Measurements from ENCODE around the gene REC8. TPM values are rescaled to one million over a fixed set of nuclear protein-coding genes. Genes with fewer than 3 reads are reported as not detected.

REC8 gene
- total and polyA plus RNA-seq, 2 of the 13 experiments (the other 11 are each of a cell fraction or from before 2014, with no cell fraction given) = 3.4 to 14.7 TPM

DNA sequence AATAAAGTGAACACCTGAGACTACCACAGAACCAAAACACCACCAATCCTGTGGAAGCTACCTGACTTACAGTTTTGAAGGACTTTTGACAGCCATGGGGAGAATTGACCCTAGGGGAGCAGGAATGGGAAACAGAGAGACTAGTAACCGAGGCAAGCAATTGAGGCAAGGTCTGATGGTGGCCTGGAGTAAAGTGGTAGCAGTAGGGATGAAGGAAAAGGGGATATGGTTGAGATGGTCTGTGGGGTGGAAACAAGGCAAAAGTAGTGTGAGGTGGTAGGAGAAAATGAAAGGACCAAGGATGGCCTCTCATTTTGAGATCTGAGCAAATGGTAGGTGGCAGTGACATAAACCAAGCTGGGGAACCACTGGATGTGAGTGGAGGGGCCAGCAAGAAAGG lies 15.0 kb upstream of the REC8 start:
- in situ Hi-C loops (cut with HindIII; ENCODE audit: extremely low pct_ligation_motif_present, low pct_unique_long_range_greater_than_20kb) (no loop called here), intact Hi-C loops (cut with micrococcal nuclease; ENCODE audit: unreplicated experiment) (no loop called here)
- peaks cover 21% of the 10 kb centered on the region for H3K4me1 ChIP-seq (ENCODE audit: insufficient read depth, low read length)
- 97% methylated on average over 1 of the region's 1 CpG for WGBS (ENCODE audit: low lambda C conversion rate)
- no peak overlapping the region for H3K4me3 ChIP-seq (replicated peaks in 1 of 3; ENCODE audit: insufficient read depth in 1 of 3, low read depth in 2 of 3, low read length in 3 of 3)
- no peak overlapping the region for H2AFZ ChIP-seq (ENCODE audit: low read length)
- no peak for DNase-seq (ENCODE audit: low spot score)
- no peak overlapping the region for H3K27ac ChIP-seq (ENCODE audit: extremely low read length, insufficient read depth, low read length)
- POLR2A ChIA-PET = interaction anchor here (0.6 to 11.8 kb wide), 4 partner anchors 8 to 86 kb away, joined by 5 to 233 read pairs (median 108); partner anchors contain the start of genes DCAF11, EMC9, NRL and PSME1
- no peak for FAIRE-seq
- CTCF ChIA-PET (ENCODE audit: low intra/inter-chr PET ratio, low total read pairs) = no interaction called here
- peaks cover 49 to 61% of the 10 kb centered on the region in 2 experiments for H3K36me3 ChIP-seq (replicated peaks in 1 of 2; ENCODE audit: control insufficient read depth in 1 of 2, insufficient read depth in 2 of 2, low read length in 2 of 2)
- no peaks in the 10 kb centered on the region; the same call in 1 of the 2 replicates for H4K20me1 ChIP-seq (ENCODE audit: insufficient read depth, low read length)
- no TSS peak for BruUV-seq (replicated peaks)
- H3K9ac ChIP-seq (ENCODE audit: insufficient read depth, low read depth, low read length) = no peak overlapping the region
- H3K27me3 ChIP-seq (ENCODE audit: control insufficient read depth in 1 of 2, insufficient read depth in 2 of 2, low read length in 2 of 2) = no peaks in the 10 kb centered on the region; a peak in 1 of 5 replicates
- H3K4me2 ChIP-seq (ENCODE audit: low read depth, low read length) = no peak overlapping the region
- ATAC-seq = no peak
- peaks cover 1% of the 10 kb centered on the region for H3K79me2 ChIP-seq (ENCODE audit: insufficient read depth, low read length)
- no peaks in the 10 kb centered on the region for H3K9me3 ChIP-seq (ENCODE audit: low read length)
- TF ChIP-seq ZNF17 (CRISPR knock-in tag; IDR thresholded peaks at IDR 0.05) (no peak), PLRG1 (conservative IDR thresholded peaks at IDR 0.05) (0 out of 2 replicates have a peak, but pooled peaks have one; percentile 40), GABPA (IDR thresholded peaks at IDR 0.05; ENCODE audit: low read depth, low read length) (no peak), GABPA (CRISPR knock-in tag; IDR thresholded peaks at IDR 0.05; ENCODE audit: low read depth) (no peak), CERS6 (CRISPR knock-in tag; IDR thresholded peaks at IDR 0.05) (no peak), FOXA1 (IDR thresholded peaks at IDR 0.05) (0 out of 2 replicates have a peak, but pooled peaks have one; percentile 33), FOXA1 (CRISPR knock-in tag; IDR thresholded peaks at IDR 0.05) (no peak), NFRKB (IDR thresholded peaks at IDR 0.05) (0 out of 2 replicates have a peak, but pooled peaks have one; percentile 29), CREBL2 (CRISPR knock-in tag; IDR thresholded peaks at IDR 0.05; ENCODE audit: borderline replicate concordance) (no peak), ZNF562 (CRISPR knock-in tag; IDR thresholded peaks at IDR 0.05; ENCODE audit: borderline replicate concordance) (no peak), CHCHD3 (CRISPR knock-in tag; IDR thresholded peaks at IDR 0.05) (no peak), ZNF605 (CRISPR knock-in tag; IDR thresholded peaks at IDR 0.05) (0 out of 2 replicates have a peak, but pooled peaks have one; percentile 21), SOX6 (IDR thresholded peaks at IDR 0.05) (peak; percentile 76; the same call in 1 of the 2 replicates), SOX6 (CRISPR knock-in tag; IDR thresholded peaks at IDR 0.05) (no peak), IKZF1 (IDR thresholded peaks at IDR 0.05) (peak; percentile 62; the same call in 1 of the 2 replicates), NONO (IDR thresholded peaks at IDR 0.05) (0 out of 2 replicates have a peak, but pooled peaks have one; percentile 29), NONO (CRISPR knock-in tag; conservative IDR thresholded peaks at IDR 0.05) (no peak), PHB2 (IDR thresholded peaks at IDR 0.05; ENCODE audit: partially characterized antibody) (peak; percentile 56), POLR2AphosphoS5 (IDR thresholded peaks at IDR 0.05; ENCODE audit: low read depth, low read length) (0 out of 2 replicates have a peak, but pooled peaks have one; percentile 27), MZF1 (CRISPR knock-in tag; IDR thresholded peaks at IDR 0.05; ENCODE audit: borderline replicate concordance) (0 out of 2 replicates have a peak, but pooled peaks have one; percentile 33)
- TF ChIP-seq, protein P1, sequence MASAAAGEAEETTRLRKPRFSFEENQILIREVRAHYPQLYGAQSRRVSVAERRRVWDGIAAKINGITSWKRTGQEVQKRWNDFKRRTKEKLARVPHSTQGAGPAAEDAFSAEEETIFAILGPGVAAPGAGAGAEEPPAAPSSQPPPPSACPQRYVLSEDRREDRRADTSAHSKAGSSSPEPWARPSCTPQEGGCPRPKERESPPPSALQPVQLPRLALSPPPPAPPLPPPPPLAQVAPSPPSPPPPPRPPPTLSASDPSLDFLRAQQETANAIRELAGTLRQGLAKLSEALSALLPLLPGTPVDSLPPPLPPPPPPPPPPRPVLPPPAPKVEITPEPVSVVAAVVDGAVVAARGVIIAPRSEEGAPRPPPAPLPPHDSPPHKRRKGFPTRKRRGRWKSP (CRISPR knock-in tag; IDR thresholded peaks at IDR 0.05) = no peak
- TF ChIP-seq, protein P2, sequence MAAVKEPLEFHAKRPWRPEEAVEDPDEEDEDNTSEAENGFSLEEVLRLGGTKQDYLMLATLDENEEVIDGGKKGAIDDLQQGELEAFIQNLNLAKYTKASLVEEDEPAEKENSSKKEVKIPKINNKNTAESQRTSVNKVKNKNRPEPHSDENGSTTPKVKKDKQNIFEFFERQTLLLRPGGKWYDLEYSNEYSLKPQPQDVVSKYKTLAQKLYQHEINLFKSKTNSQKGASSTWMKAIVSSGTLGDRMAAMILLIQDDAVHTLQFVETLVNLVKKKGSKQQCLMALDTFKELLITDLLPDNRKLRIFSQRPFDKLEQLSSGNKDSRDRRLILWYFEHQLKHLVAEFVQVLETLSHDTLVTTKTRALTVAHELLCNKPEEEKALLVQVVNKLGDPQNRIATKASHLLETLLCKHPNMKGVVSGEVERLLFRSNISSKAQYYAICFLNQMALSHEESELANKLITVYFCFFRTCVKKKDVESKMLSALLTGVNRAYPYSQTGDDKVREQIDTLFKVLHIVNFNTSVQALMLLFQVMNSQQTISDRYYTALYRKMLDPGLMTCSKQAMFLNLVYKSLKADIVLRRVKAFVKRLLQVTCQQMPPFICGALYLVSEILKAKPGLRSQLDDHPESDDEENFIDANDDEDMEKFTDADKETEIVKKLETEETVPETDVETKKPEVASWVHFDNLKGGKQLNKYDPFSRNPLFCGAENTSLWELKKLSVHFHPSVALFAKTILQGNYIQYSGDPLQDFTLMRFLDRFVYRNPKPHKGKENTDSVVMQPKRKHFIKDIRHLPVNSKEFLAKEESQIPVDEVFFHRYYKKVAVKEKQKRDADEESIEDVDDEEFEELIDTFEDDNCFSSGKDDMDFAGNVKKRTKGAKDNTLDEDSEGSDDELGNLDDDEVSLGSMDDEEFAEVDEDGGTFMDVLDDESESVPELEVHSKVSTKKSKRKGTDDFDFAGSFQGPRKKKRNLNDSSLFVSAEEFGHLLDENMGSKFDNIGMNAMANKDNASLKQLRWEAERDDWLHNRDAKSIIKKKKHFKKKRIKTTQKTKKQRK (IDR thresholded peaks at IDR 0.05; ENCODE audit: low read length) = no peak

All from HepG2 (cell line).